Common myeloid progenitor, CD34-positive (primary cell): ENCODE data around the gene GSPT2.

Source experiments
- CTCF ChIA-PET: fragments of 350-600 bp; sonication (Branson Sonifier 250); formaldehyde crosslinking; loops from one replicate; lab custom pipeline; 2021; ENCODE audit warnings: antibody characterized with exemption; lab: Charles Lee
- POLR2A ChIA-PET: fragments of 350-600 bp; sonication (Branson Sonifier 250); formaldehyde crosslinking; loops from one replicate; lab custom pipeline; 2021; ENCODE audit warnings: antibody characterized with exemption; lab: Charles Lee
- DNase-seq, 3 donors: peaks; one replicate each; pipeline versions ENCODE4 v3.0.0 to v3.0.0-alpha.2; 2013
- H3K27ac ChIP-seq, 2 experiments: 1 replicate in 1 of 2; 2 replicates in 1 of 2; pipeline ENCODE4 v1.7.0; 2013; ENCODE audit warnings: inconsistent platforms in 2 of 2, low read length in 2 of 2, mild to moderate bottlenecking in 2 of 2, low read depth in 1 of 2, moderate library complexity in 1 of 2; ENCODE audit not compliant: severe bottlenecking in 2 of 2, insufficient read depth in 1 of 2, poor library complexity in 1 of 2
- H3K27me3 ChIP-seq, 5 experiments: replicated peaks in 2 of 5; 1 replicate in 3 of 5; 2 replicates in 2 of 5; pipeline versions ENCODE4 v1.6.1 to v1.7.0; 2013; ENCODE audit warnings: low read length in 4 of 5, mild to moderate bottlenecking in 2 of 5, moderate library complexity in 2 of 5, inconsistent platforms in 1 of 5; ENCODE audit not compliant: insufficient read depth in 5 of 5, control insufficient read depth in 4 of 5
- H3K36me3 ChIP-seq, 4 experiments: 1 replicate in 2 of 4; 2 replicates in 2 of 4; pipeline versions ENCODE4 v1.6.1 to v1.7.0; 2013; ENCODE audit warnings: low read length in 3 of 4, control low read depth in 1 of 4, mild to moderate bottlenecking in 1 of 4; ENCODE audit not compliant: control insufficient read depth in 4 of 4, insufficient read depth in 4 of 4
- H3K4me1 ChIP-seq, 4 experiments: 1 replicate in 3 of 4; 2 replicates in 1 of 4; pipeline versions ENCODE4 v1.6.1 to v1.7.1; 2013; ENCODE audit warnings: low read length in 3 of 4, mild to moderate bottlenecking in 3 of 4, control low read depth in 1 of 4, inconsistent platforms in 1 of 4, moderate library complexity in 1 of 4; ENCODE audit not compliant: control insufficient read depth in 4 of 4, insufficient read depth in 4 of 4; ENCODE audit errors: control extremely low read depth in 1 of 4
- H3K4me3 ChIP-seq, 7 experiments: 1 replicate in 4 of 7; 2 replicates in 3 of 7; pipeline versions ENCODE4 v1.5.1 to v1.7.0; 2013; ENCODE audit warnings: mild to moderate bottlenecking in 7 of 7, low read length in 6 of 7, moderate library complexity in 6 of 7, inconsistent platforms in 2 of 7, low read depth in 2 of 7, control low read depth in 1 of 7; ENCODE audit not compliant: insufficient read depth in 4 of 7, control insufficient read depth in 1 of 7; ENCODE audit errors: extremely low read depth in 1 of 7
- H3K9me3 ChIP-seq, 5 experiments: 1 replicate in 4 of 5; 2 replicates in 1 of 5; pipeline versions ENCODE4 v1.6.1 to v1.7.1; 2013; ENCODE audit warnings: low read length in 4 of 5, mild to moderate bottlenecking in 2 of 5, inconsistent platforms in 1 of 5, low read depth in 1 of 5, moderate library complexity in 1 of 5; ENCODE audit not compliant: control insufficient read depth in 4 of 5, insufficient read depth in 2 of 5; ENCODE audit errors: control extremely low read depth in 1 of 5
- WGBS: methylation state at CpG from one replicate; pipeline ENCODE4 v1.1.5; 2013; ENCODE audit not compliant: insufficient coverage; 5-methylcytosine and 5-hydroxymethylcytosine counted together

GSPT2 gene

GRCh38 chrX:51779306-51779705 lies 36.1 kb downstream of the GSPT2 start:
- POLR2A ChIA-PET: no interaction called here
- Histone ChIP-seq H3K4me3 (no peak overlapping the region), H3K27me3 (peaks cover 0 to 13% (median 1%) of the 10 kb centered on the region in 5 experiments), H3K36me3 (no peaks in the 10 kb centered on the region), H3K4me1 (no peaks in the 10 kb centered on the region), H3K9me3 (no peaks in the 10 kb centered on the region), H3K27ac (no peak overlapping the region)
- 75% methylated on average over 2 of the region's 3 CpGs for WGBS
- no peak for DNase-seq
- CTCF ChIA-PET: no interaction called here

- Histone ChIP-seq H3K4me3 (no peak overlapping the region), H3K36me3 (no peaks in the 10 kb centered on the region), H3K27me3 (peaks cover 0 to 6% (median 0%) of the 10 kb centered on the region in 5 experiments), H3K27ac (no peak overlapping the region), H3K9me3 (no peaks in the 10 kb centered on the region), H3K4me1 (no peaks in the 10 kb centered on the region)
- ChIA-PET POLR2A (no interaction called here), CTCF (no interaction called here)
- WGBS: no CpG with 5 or more reads among the region's 2 CpGs
- no peak for DNase-seq
Measured at GRCh38 chrX:51795136-51795535, 51.9 kb downstream of the GSPT2 start.
